ENCODE results near the gene HAO1.
A peak's percentile ranks its signal among the peaks of the same experiment; 100 is the strongest.

DNA sequence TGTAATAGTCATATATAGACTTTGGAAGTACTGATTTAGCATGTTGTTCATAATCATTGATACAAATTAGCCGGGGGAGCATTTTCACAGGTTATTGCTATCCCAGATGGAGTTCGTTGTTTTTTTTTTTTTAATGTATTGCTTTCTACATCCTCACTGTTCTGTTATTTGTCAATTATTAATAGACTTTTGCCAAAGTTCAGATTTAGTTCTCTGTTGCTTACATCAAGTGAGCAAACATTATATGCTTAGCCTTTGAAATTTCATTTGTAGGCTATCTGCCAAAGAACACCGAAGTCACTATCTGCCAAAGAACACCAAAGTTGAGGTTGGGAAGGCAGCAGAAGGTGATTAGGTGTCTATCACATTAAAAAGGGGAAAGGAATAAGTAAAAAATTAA is at the start of gene HAO1:
- TF ChIP-seq, protein P1, sequence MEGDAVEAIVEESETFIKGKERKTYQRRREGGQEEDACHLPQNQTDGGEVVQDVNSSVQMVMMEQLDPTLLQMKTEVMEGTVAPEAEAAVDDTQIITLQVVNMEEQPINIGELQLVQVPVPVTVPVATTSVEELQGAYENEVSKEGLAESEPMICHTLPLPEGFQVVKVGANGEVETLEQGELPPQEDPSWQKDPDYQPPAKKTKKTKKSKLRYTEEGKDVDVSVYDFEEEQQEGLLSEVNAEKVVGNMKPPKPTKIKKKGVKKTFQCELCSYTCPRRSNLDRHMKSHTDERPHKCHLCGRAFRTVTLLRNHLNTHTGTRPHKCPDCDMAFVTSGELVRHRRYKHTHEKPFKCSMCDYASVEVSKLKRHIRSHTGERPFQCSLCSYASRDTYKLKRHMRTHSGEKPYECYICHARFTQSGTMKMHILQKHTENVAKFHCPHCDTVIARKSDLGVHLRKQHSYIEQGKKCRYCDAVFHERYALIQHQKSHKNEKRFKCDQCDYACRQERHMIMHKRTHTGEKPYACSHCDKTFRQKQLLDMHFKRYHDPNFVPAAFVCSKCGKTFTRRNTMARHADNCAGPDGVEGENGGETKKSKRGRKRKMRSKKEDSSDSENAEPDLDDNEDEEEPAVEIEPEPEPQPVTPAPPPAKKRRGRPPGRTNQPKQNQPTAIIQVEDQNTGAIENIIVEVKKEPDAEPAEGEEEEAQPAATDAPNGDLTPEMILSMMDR (IDR thresholded peaks at IDR 0.05) = no peak
- TF ChIP-seq POLR2A (IDR thresholded peaks at IDR 0.05) = peak; percentile 53

All from right lobe of liver (tissue), 4 donors.